KMS-11 (cell line): ENCODE results near the gene SPTBN1.

Source experiments
- H2AFZ ChIP-seq: fragments of 200-600 bp; sonication (generic); 2 replicates; pipeline ENCODE4 v1.6.1; 2016; ENCODE audit warnings: antibody characterized with exemption, mixed run types, low read depth
- H3K27ac ChIP-seq: fragments of 200-600 bp; sonication (generic); 2 replicates; pipeline ENCODE4 v1.6.1; 2016; ENCODE audit warnings: mild to moderate bottlenecking, mixed run types
- H3K27me3 ChIP-seq: fragments of 200-600 bp; sonication (generic); 2 replicates; pipeline ENCODE4 v1.6.1; 2017; ENCODE audit warnings: mild to moderate bottlenecking, low read depth, mixed run types, moderate library complexity; ENCODE audit not compliant: insufficient read depth
- H3K36me3 ChIP-seq: fragments of 200-600 bp; sonication (generic); 2 replicates; pipeline ENCODE4 v1.6.1; 2017; ENCODE audit warnings: mild to moderate bottlenecking, mixed run types; ENCODE audit not compliant: insufficient read depth
- H3K4me1 ChIP-seq: fragments of 200-600 bp; sonication (generic); 2 replicates; pipeline ENCODE4 v1.6.1; 2016; ENCODE audit warnings: mild to moderate bottlenecking, low read depth, mixed run types; ENCODE audit not compliant: poor library complexity, severe bottlenecking
- H3K4me2 ChIP-seq: fragments of 200-600 bp; sonication (generic); 2 replicates; pipeline ENCODE4 v1.7.0; 2016; ENCODE audit warnings: mild to moderate bottlenecking, mixed run types
- H3K4me3 ChIP-seq: fragments of 200-600 bp; sonication (generic); IDR thresholded peaks from 2 replicates; pipeline ENCODE4 v1.6.1; 2017; ENCODE audit warnings: low read depth, low read length, mixed read lengths; ENCODE audit not compliant: insufficient read depth
- H3K79me2 ChIP-seq: fragments of 200-600 bp; sonication (generic); 2 replicates; pipeline ENCODE4 v1.6.1; 2016; ENCODE audit warnings: low read depth, mixed run types; ENCODE audit not compliant: insufficient read depth
- H3K9ac ChIP-seq: fragments of 200-600 bp; sonication (generic); 2 replicates; pipeline ENCODE4 v1.6.1; 2016; ENCODE audit warnings: mild to moderate bottlenecking, mixed run types
- H4K20me1 ChIP-seq: fragments of 200-600 bp; sonication (generic); 2 replicates; pipeline ENCODE4 v1.6.1; 2016; ENCODE audit warnings: mild to moderate bottlenecking, mixed run types; ENCODE audit not compliant: insufficient read depth
- TF ChIP-seq, protein P1 (sequence below): fragments of 200-600 bp; sonication (generic); conservative IDR thresholded peaks from 2 replicates; pipeline ENCODE4 v1.6.1; 2017; ENCODE audit warnings: low read depth, mild to moderate bottlenecking, antibody characterized with exemption, low read length, moderate library complexity, mixed read lengths

SPTBN1 gene

GRCh38 chr2:54464341-54464740 is 8.2 kb downstream of the SPTBN1 start:
- Histone ChIP-seq H3K27me3 (no peaks in the 10 kb centered on the region), H3K9ac (no peak overlapping the region), H3K4me2 (no peak overlapping the region), H2AFZ (no peak overlapping the region), H4K20me1 (no peaks in the 10 kb centered on the region), H3K4me1 (peaks cover 23% of the 10 kb centered on the region), H3K4me3 (no peak overlapping the region), H3K36me3 (no peaks in the 10 kb centered on the region), H3K27ac (no peak overlapping the region), H3K79me2 (peaks cover 51% of the 10 kb centered on the region; the same call in 1 of the 2 replicates)
- TF ChIP-seq, protein P1, sequence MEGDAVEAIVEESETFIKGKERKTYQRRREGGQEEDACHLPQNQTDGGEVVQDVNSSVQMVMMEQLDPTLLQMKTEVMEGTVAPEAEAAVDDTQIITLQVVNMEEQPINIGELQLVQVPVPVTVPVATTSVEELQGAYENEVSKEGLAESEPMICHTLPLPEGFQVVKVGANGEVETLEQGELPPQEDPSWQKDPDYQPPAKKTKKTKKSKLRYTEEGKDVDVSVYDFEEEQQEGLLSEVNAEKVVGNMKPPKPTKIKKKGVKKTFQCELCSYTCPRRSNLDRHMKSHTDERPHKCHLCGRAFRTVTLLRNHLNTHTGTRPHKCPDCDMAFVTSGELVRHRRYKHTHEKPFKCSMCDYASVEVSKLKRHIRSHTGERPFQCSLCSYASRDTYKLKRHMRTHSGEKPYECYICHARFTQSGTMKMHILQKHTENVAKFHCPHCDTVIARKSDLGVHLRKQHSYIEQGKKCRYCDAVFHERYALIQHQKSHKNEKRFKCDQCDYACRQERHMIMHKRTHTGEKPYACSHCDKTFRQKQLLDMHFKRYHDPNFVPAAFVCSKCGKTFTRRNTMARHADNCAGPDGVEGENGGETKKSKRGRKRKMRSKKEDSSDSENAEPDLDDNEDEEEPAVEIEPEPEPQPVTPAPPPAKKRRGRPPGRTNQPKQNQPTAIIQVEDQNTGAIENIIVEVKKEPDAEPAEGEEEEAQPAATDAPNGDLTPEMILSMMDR, result no peak

DNA sequence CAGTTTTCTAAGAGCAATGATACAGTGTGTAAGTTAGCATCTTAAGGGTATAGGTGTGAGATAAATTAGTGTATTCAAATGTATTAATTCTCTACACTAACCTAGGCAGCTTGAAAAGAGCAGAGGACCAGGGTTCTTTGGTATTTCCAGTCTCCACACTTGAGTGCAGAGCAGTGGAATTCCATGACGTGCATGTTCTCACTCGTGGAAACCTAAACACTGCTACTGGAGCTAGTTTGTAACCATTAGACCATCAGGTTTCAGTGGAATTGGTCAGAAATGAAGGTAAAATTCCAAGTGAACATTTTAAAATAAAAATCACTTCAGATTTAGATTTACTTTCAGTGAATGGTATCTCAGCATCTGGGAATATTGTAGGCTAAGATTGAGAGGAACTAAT is 9.0 kb downstream of the SPTBN1 start:
- Histone ChIP-seq H3K36me3 (no peaks in the 10 kb centered on the region), H3K4me3 (no peak overlapping the region), H3K4me1 (peaks cover 23% of the 10 kb centered on the region), H3K27me3 (no peaks in the 10 kb centered on the region), H3K4me2 (no peak overlapping the region), H3K9ac (no peak overlapping the region), H3K79me2 (peaks cover 43% of the 10 kb centered on the region; the same call in 1 of the 2 replicates), H2AFZ (no peak overlapping the region), H4K20me1 (no peaks in the 10 kb centered on the region), H3K27ac (no peak overlapping the region)
- TF ChIP-seq, protein P1, result no peak

GRCh38 chr2:54466870-54467269 is 10.7 kb downstream of the SPTBN1 start:
- Histone ChIP-seq H2AFZ (no peak overlapping the region), H3K9ac (no peak overlapping the region), H3K27ac (no peak overlapping the region), H3K36me3 (no peaks in the 10 kb centered on the region), H3K4me3 (no peak overlapping the region), H3K4me2 (no peak overlapping the region), H4K20me1 (no peaks in the 10 kb centered on the region), H3K27me3 (no peaks in the 10 kb centered on the region), H3K4me1 (peaks cover 26% of the 10 kb centered on the region), H3K79me2 (peaks cover 26% of the 10 kb centered on the region; the same call in 1 of the 2 replicates)
- TF ChIP-seq, protein P1, result no peak

DNA sequence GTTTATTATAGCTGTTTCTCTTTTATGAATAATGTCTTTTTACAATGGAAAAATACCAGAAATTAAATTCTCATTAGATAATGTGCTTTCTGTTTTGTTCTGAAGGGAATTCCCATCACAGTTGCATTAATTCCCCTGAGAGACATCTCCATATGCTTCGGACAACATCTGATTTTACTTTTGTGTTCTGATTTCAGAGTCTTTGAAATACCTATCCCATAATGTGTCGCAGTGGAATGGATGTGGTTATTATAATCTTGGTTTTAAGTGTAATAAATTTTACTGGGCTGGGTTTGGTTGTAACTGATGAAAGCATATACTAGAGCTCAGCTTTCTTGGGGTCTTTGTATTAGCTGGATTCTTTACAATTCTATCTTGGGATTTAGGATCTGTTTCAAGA is 12.5 kb downstream of the SPTBN1 start:
- Histone ChIP-seq H3K9ac (no peak overlapping the region), H4K20me1 (no peaks in the 10 kb centered on the region), H3K4me2 (no peak overlapping the region), H3K79me2 (peaks cover 10% of the 10 kb centered on the region; the same call in 1 of the 2 replicates), H3K36me3 (no peaks in the 10 kb centered on the region), H3K27ac (no peak overlapping the region), H3K27me3 (no peaks in the 10 kb centered on the region), H3K4me1 (peaks cover 26% of the 10 kb centered on the region), H2AFZ (no peak overlapping the region), H3K4me3 (no peak overlapping the region)
- TF ChIP-seq, protein P1, result no peak
